GM19455 (cell line): ENCODE data around the gene RNF149.

Experiments
- ATAC-seq: cut with Tn5 transposase; IDR thresholded peaks from one replicate; pipeline ENCODE4 v1.9.1; 2021; ENCODE audit not compliant: unreplicated experiment

The RNF149 gene

GRCh38 chr2:101296371-101296770, 12.1 kb downstream of the RNF149 start:
- ATAC-seq, result no peak

GRCh38 chr2:101295895-101296294, 12.6 kb downstream of the RNF149 start:
- ATAC-seq, result no peak

GRCh38 chr2:101294861-101295260, 13.6 kb downstream of the RNF149 start:
- ATAC-seq, result no peak

- no peak for ATAC-seq
These were observed 15.0 kb downstream of the RNF149 start for GRCh38 chr2:101293544-101293943.

GRCh38 chr2:101291973-101292372, 16.5 kb downstream of the RNF149 start:
- ATAC-seq, result no peak

- no peak for ATAC-seq
These were observed 17.8 kb downstream of the RNF149 start for GRCh38 chr2:101290711-101291110.

GRCh38 chr2:101287303-101287702, 21.2 kb downstream of the RNF149 start:
- no peak for ATAC-seq

- ATAC-seq, result no peak
These were observed 21.8 kb downstream of the RNF149 start for GRCh38 chr2:101286684-101287083.

- no peak for ATAC-seq
These were observed 25.5 kb downstream of the RNF149 start for GRCh38 chr2:101282980-101283379.

- ATAC-seq, result no peak
These were observed 27.0 kb downstream of the RNF149 start for GRCh38 chr2:101281482-101281881.

- ATAC-seq, result no peak
These were observed 29.6 kb downstream of the RNF149 start for GRCh38 chr2:101278925-101279324.

GRCh38 chr2:101277111-101277510, 31.4 kb downstream of the RNF149 start:
- ATAC-seq, result no peak

- no peak for ATAC-seq
These were observed 34.4 kb downstream of the RNF149 start for GRCh38 chr2:101274142-101274541.

- no peak for ATAC-seq
These were observed 35.4 kb downstream of the RNF149 start for GRCh38 chr2:101273056-101273455.

- peak; percentile 87 for ATAC-seq
These were observed 36.3 kb downstream of the RNF149 start for GRCh38 chr2:101272045-101272784.

GRCh38 chr2:101270700-101271259, 37.7 kb downstream of the RNF149 start:
- no peak for ATAC-seq

GRCh38 chr2:101267671-101268656, 40.5 kb downstream of the RNF149 start:
- no peak for ATAC-seq

- ATAC-seq, result no peak
These were observed 42.5 kb downstream of the RNF149 start for GRCh38 chr2:101265893-101266499.

GRCh38 chr2:101264360-101264939, 44.1 kb downstream of the RNF149 start:
- ATAC-seq, result no peak

GRCh38 chr2:101263377-101263800, 45.1 kb downstream of the RNF149 start:
- ATAC-seq, result no peak

GRCh38 chr2:101262142-101262541, 46.4 kb downstream of the RNF149 start:
- no peak for ATAC-seq
